ENCODE measurements around the gene TRPC4.

DNA sequence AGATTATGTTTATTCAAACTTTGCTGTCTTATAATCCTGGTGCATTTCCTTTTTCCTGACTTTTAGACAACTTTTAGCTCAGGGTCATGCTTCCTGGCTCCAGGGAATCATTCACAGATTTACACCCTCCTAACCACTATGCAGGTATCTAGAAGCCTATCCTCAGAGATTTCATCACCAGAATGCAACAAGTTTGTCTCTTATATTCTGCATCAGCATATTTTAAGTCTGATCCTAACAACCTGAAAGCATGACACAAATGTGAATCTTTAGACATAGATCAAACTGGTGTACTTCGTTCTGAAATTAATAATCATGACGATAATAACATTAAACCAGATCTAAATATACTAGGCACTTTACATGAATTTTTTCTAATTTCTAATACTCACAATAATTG is 100.0 kb downstream of the TRPC4 start:
- no peak for TF ChIP-seq EZH2phosphoT487 (conservative IDR thresholded peaks at IDR 0.05; ENCODE audit: low read length)
- TF ChIP-seq, protein P1, sequence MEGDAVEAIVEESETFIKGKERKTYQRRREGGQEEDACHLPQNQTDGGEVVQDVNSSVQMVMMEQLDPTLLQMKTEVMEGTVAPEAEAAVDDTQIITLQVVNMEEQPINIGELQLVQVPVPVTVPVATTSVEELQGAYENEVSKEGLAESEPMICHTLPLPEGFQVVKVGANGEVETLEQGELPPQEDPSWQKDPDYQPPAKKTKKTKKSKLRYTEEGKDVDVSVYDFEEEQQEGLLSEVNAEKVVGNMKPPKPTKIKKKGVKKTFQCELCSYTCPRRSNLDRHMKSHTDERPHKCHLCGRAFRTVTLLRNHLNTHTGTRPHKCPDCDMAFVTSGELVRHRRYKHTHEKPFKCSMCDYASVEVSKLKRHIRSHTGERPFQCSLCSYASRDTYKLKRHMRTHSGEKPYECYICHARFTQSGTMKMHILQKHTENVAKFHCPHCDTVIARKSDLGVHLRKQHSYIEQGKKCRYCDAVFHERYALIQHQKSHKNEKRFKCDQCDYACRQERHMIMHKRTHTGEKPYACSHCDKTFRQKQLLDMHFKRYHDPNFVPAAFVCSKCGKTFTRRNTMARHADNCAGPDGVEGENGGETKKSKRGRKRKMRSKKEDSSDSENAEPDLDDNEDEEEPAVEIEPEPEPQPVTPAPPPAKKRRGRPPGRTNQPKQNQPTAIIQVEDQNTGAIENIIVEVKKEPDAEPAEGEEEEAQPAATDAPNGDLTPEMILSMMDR (IDR thresholded peaks at IDR 0.05; ENCODE audit: insufficient read depth, low read length, poor library complexity, severe bottlenecking) = no peak
